Stimulated activated CD4-positive, alpha-beta T cell treated with anti-CD3 and anti-CD28 coated beads, Interleukin-15, amount 100 ng/mL, for 48 hours (primary cell): ENCODE results near the gene NAT8L.

ENCODE experiments used
- DNase-seq, 2 donors: peaks; one replicate each; pipeline ENCODE4 v3.0.0-alpha.2; 2020; ENCODE audit warnings: low read depth in 2 of 2

Gene NAT8L

DNA sequence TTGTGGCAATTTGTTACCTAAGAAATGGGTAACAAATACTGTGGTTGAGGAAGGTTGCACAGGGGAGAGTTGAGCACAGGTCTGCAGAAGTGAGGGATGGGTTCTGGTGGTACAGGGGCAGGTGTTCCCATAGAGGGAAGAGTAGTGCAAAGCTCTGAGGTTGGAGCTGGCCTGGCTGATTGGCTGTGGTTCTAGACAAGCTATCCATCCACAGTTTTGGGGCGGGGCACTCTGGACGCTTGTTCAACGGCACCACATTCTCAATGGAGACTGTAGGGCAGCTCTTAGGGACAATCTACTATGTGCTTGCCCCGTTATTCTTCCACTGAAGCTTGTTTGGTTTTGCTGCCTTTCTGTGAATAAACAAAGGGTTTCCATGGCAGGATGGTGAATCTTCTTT lies 35.4 kb downstream of the NAT8L start:
- no peak for DNase-seq

DNA sequence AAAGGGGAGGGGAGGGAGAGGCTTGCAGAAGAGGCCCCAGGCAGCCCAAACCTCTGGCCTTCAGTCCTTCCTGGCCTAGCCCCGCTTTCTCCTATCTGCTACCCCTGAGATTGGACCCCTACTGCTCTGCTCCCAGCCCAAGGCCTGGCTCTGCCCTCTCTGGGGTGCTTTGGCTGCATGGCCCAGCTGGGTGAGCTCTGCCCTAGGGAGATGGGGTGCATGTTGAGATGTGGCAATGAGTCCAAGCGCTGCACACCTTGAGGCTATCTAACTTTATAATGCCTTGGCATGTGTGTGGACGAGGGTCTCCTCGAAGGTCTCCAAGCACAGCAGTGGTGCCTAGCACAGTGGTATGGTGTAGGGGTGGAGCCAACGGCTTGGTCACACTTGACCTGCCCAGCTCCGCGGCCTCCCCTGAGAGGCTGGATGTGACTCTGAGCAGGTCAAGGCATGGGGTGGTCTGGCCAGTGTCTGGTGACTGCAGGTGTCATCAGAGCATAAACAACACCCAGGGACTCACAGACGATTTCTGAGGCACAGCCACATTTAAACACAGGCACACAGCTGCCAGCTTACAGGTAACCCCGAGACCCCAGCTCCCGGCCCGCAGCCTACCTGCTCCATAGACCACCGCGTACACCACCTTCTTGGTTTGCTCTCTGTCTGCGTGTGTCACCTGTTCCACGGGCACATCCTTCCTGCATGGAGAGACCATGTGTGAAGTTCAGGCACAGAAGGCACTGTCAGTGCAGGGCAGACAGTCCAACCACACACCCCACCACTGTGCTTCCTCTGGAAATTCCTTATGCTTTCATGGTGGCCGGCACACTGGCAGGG lies 36.3 kb downstream of the NAT8L start:
- DNase-seq, result no peak

GRCh38 chr4:2096073-2096609 lies 37.0 kb downstream of the NAT8L start:
- DNase-seq, result no peak

GRCh38 chr4:2101346-2102044 lies 42.4 kb downstream of the NAT8L start:
- DNase-seq, result no peak

GRCh38 chr4:2102045-2102883 lies 43.1 kb downstream of the NAT8L start:
- DNase-seq, result no peak

DNA sequence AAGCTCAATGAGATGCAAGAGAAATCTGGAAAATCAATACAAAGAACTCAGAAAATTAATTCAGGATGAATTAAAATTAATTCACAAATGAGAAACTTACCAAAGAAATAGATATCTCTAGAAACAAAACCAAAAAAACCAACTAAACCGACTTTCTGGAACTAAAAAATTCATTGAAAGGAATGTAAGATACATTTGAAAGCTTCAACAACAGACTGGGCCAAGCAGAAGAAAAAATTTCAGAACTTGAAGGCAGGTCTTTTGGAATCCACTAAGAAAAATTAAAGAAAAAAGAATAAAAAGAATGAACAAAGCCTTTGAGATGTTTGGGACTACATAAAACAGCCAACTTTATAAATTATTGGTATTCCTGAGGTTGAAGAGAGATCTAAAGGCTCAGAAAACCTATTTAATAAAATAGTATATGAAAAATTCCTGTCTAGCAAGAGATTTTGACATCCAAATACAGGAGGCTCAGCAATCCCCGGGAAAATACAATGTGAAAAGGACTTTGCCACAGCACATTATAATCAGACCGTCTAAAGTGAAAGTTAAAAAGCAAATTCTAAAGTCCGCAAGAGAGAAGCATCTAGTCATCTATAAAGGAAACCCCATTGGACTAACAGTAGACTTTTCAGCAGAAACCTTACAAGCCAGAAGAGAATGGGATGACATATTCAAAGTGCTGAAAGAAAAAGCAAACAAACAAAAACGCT lies 44.2 kb downstream of the NAT8L start:
- no peak for DNase-seq

- DNase-seq, result no peak
Observed at GRCh38 chr4:2103843-2104547, 44.9 kb downstream of the NAT8L start.

DNA sequence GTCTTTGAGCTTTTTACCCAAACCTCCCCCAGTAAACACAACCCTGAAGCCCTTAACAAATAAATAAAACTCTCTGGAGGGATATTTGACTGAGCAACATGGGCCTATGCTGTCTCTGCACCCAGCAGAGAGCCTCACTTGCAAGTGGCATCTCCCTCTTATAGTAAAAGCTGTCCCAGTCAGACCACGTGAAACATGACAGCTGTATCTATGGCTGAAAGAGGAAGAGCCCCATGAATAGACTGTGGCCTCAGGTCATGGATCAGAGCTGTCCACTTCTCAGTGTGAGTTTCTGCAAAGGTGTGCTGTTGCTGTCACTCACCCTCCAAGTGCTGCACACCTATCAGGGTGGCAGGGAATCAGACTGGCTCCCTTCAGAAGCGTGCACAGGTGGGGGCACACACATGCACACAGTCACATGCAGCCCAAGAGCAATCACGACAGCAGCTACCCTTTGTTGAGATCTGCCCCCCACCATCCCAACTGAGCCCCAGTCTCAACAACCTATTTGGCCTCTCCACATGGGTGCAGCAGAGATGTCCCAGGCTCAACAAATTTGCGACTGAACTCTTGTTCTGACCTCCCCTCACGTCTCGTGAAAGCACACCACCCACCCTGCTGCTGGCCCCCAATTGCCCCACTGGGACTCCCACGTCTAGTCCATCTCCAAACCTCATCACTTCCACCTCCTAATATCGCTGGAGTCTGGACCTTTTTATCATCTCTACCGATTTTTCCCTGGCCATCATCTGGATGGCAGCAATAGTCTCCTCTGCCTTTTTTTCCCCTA lies 45.6 kb downstream of the NAT8L start:
- no peak for DNase-seq

GRCh38 chr4:2105559-2105958 lies 46.4 kb downstream of the NAT8L start:
- no peak for DNase-seq

DNA sequence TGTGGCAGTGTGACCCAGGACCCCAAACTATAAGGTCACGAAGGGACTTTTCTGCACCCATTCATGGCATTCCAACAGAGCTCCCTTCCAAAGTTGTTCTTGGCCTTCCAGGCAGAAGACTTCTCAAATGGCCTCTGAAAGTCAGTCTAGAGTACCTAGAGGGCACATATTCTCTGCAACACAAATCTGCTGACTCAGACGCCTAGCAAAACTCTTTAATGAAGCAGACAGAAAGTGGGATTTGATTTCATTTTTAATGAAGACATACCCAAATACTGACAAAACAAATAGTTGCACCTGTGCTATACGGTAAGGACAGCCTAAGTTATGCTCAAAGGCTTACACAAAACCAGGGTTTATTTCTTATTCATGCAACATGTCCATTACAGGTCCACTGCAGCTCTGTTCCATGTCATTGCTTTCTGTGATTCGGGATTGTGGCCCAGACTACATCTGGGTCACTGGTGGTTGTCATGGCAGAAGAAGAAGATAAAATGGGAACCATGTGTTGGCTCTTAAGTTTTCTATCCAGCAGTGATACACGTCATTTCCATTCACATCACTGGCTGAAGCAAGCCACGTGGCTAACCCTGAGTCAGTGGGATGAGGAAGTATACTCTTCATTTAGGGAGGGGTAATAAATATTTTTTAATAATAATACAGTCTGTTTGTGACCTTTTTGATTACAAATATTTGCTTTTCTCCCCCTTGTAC lies 57.7 kb downstream of the NAT8L start:
- DNase-seq, result no peak
